ENCODE results near the gene ACACA. TPM values are rescaled to one million over a fixed set of nuclear protein-coding genes. Genes with fewer than 3 reads are reported as not detected.
"Not testable (repeated sequence)": the region's sequence is repeated elsewhere in the genome, so short reads cannot be mapped to it uniquely, and the experiment has no call there.

ACACA gene
- total RNA-seq, 1 donor from 2014 or later, result 42.4 TPM

- no peak for TF ChIP-seq CTCF (IDR thresholded peaks at IDR 0.05)
- H3K4me1 Mint-ChIP-seq, result no peaks in the 10 kb centered on the region
- H3K27me3 Mint-ChIP-seq, result no peaks in the 10 kb centered on the region
- no peaks in the 10 kb centered on the region for H3K36me3 Mint-ChIP-seq (ENCODE audit: low read depth)
- no peak for ATAC-seq (ENCODE audit: low read depth)
- POLR2A ChIA-PET, result no interaction called here
- peaks cover 10% of the 10 kb centered on the region for H3K9me3 Mint-ChIP-seq
- DNase-seq, result no peak
- H3K27ac Mint-ChIP-seq, result no peak overlapping the region
- intact Hi-C loops (cut with micrococcal nuclease), result no loop called here
- no peak overlapping the region for H3K4me3 Mint-ChIP-seq
- CTCF ChIA-PET, result no interaction called here
Measured at GRCh38 chr17:37079735-37080134, 326.9 kb downstream of the ACACA start.

- ChIA-PET POLR2A (no interaction called here), CTCF (no interaction called here)
- Mint-ChIP-seq H3K4me1 (no peaks in the 10 kb centered on the region), H3K27ac (no peak overlapping the region), H3K9me3 (peaks cover 10% of the 10 kb centered on the region), H3K36me3 (ENCODE audit: low read depth) (no peaks in the 10 kb centered on the region), H3K27me3 (no peaks in the 10 kb centered on the region), H3K4me3 (no peak overlapping the region)
- intact Hi-C loops (cut with micrococcal nuclease), result no loop called here
- ATAC-seq (ENCODE audit: low read depth) (no peak), DNase-seq (no peak)
- TF ChIP-seq CTCF (IDR thresholded peaks at IDR 0.05), result no peak
Measured at GRCh38 chr17:37079065-37079708, 327.4 kb downstream of the ACACA start.

- CTCF ChIA-PET; ATAC-seq (ENCODE audit: low read depth); H3K27ac Mint-ChIP-seq; H3K4me3 Mint-ChIP-seq; intact Hi-C loops (cut with micrococcal nuclease); H3K4me1 Mint-ChIP-seq; H3K27me3 Mint-ChIP-seq; H3K9me3 Mint-ChIP-seq; DNase-seq; H3K36me3 Mint-ChIP-seq (ENCODE audit: low read depth); POLR2A ChIA-PET: not testable (repeated sequence)
Measured at GRCh38 chr17:37073464-37073863, 333.2 kb downstream of the ACACA start.

GRCh38 chr17:37069087-37069486 is 337.5 kb downstream of the ACACA start:
- CTCF ChIA-PET, result interaction anchor here (1.1 kb wide), 1 partner anchor 150 kb away, joined by 3 read pairs; no protein-coding TSS in a partner anchor

GRCh38 chr17:37068266-37068665 is 338.4 kb downstream of the ACACA start:
- no peak for ATAC-seq (ENCODE audit: low read depth)
- Mint-ChIP-seq H3K27ac (no peak overlapping the region), H3K36me3 (ENCODE audit: low read depth) (no peaks in the 10 kb centered on the region), H3K4me3 (no peak overlapping the region), H3K27me3 (peaks cover 6% of the 10 kb centered on the region), H3K4me1 (no peaks in the 10 kb centered on the region), H3K9me3 (no peaks in the 10 kb centered on the region)
- POLR2A ChIA-PET, result no interaction called here
- no peak for DNase-seq
- CTCF ChIA-PET, result interaction anchor here (0.7 to 1.5 kb wide), 2 partner anchors 21 to 22 kb away, joined by 3 to 4 read pairs; no protein-coding TSS in a partner anchor
- intact Hi-C loops (cut with micrococcal nuclease), result no loop called here
- TF ChIP-seq CTCF (IDR thresholded peaks at IDR 0.05), result no peak

More at GRCh38 chr17:37069087-37069486, 337.5 kb downstream of the ACACA start:
- H3K9me3 Mint-ChIP-seq, result no peaks in the 10 kb centered on the region
- TF ChIP-seq CTCF (IDR thresholded peaks at IDR 0.05), result no peak
- DNase-seq, result no peak
- no peak for ATAC-seq (ENCODE audit: low read depth)
- intact Hi-C loops (cut with micrococcal nuclease), result no loop called here
- H3K4me1 Mint-ChIP-seq, result no peaks in the 10 kb centered on the region
- no peak overlapping the region for H3K4me3 Mint-ChIP-seq
- no peak overlapping the region for H3K27ac Mint-ChIP-seq
- POLR2A ChIA-PET, result no interaction called here
- peaks cover 6% of the 10 kb centered on the region for H3K27me3 Mint-ChIP-seq
- H3K36me3 Mint-ChIP-seq (ENCODE audit: low read depth), result no peaks in the 10 kb centered on the region
